SJSA1 (cell line): ENCODE measurements around the gene ARHGEF16. TPM values are rescaled to one million over a fixed set of nuclear protein-coding genes. Genes with fewer than 3 reads are reported as not detected.

Source experiments
- DNase-seq, 2 experiments: peaks; one replicate each; pipeline ENCODE4 v3.0.0-alpha.2; 2015 to 2020; ENCODE audit warnings: low spot score in 2 of 2, low read depth in 1 of 2
- H3K27ac ChIP-seq: fragments of 250-450 bp; sonication (Bioruptor Pico); 2 replicates; pipeline ENCODE4 v1.5.1; 2020; ENCODE audit warnings: mild to moderate bottlenecking, moderate library complexity
- H3K27me3 ChIP-seq: fragments of 250-450 bp; sonication (Bioruptor Pico); replicated peaks from 2 replicates; pipeline ENCODE4 v1.5.1; 2020; ENCODE audit warnings: mild to moderate bottlenecking, moderate library complexity
- H3K36me3 ChIP-seq: fragments of 250-450 bp; sonication (Bioruptor Pico); 2 replicates; pipeline ENCODE4 v1.5.1; 2020; ENCODE audit warnings: mild to moderate bottlenecking
- H3K4me1 ChIP-seq: fragments of 250-450 bp; sonication (Bioruptor Pico); replicated peaks from 2 replicates; pipeline ENCODE4 v1.6.1; 2021; ENCODE audit warnings: mild to moderate bottlenecking
- H3K4me3 ChIP-seq: fragments of 250-450 bp; sonication (Bioruptor Pico); 2 replicates; pipeline ENCODE4 v1.5.1; 2020; ENCODE audit warnings: mild to moderate bottlenecking
- H3K9me3 ChIP-seq: fragments of 250-450 bp; sonication (Bioruptor Pico); replicated peaks from 2 replicates; pipeline ENCODE4 v1.5.1; 2020; ENCODE audit warnings: mild to moderate bottlenecking
- total RNA-seq: library from RNA; depleted of rRNA; stranded (reverse); fragments of >200 nt; shearing (Covaris generic); gene quantifications from 2 replicates; pipeline ENCODE4 v1.2.3, GENCODE V29; 2014; rRNA removed

The ARHGEF16 gene
- 34.9 and 46.6 TPM in 2 replicates for total RNA-seq

- Histone ChIP-seq H3K4me1 (peaks cover 33% of the 10 kb centered on the region), H3K4me3 (peak within 1 kb of the TSS; percentile 38), H3K27me3 (peaks cover 3% of the 10 kb centered on the region), H3K36me3 (no peaks in the 10 kb centered on the region), H3K27ac (no peak within 1 kb of the TSS), H3K9me3 (no peaks in the 10 kb centered on the region)
- DNase-seq, result peak in 1 of 2 experiments; percentile 44
Observed at GRCh38 chr1:3453891-3454810, at the start of gene ARHGEF16. TSS of gene ARHGEF16 (plus strand) at chr1:3454665. CDS start at chr1:3463085, 8,420 bp downstream.

GRCh38 chr1:3404801-3405200 lies 49.7 kb upstream of the ARHGEF16 start:
- Histone ChIP-seq H3K9me3 (no peaks in the 10 kb centered on the region), H3K27ac (no peak overlapping the region), H3K36me3 (no peaks in the 10 kb centered on the region), H3K4me1 (no peaks in the 10 kb centered on the region), H3K27me3 (no peaks in the 10 kb centered on the region), H3K4me3 (no peak overlapping the region)
- DNase-seq, result no peak

GRCh38 chr1:3405491-3405890 lies 49.0 kb upstream of the ARHGEF16 start:
- Histone ChIP-seq H3K27ac (no peak overlapping the region), H3K4me1 (no peaks in the 10 kb centered on the region), H3K36me3 (no peaks in the 10 kb centered on the region), H3K27me3 (no peaks in the 10 kb centered on the region), H3K4me3 (no peak overlapping the region), H3K9me3 (no peaks in the 10 kb centered on the region)
- no peak for DNase-seq

- DNase-seq, result no peak
- no peak overlapping the region for H3K27ac ChIP-seq
- no peaks in the 10 kb centered on the region for H3K27me3 ChIP-seq
- no peaks in the 10 kb centered on the region for H3K9me3 ChIP-seq
- H3K4me3 ChIP-seq, result no peak overlapping the region
- H3K4me1 ChIP-seq, result no peaks in the 10 kb centered on the region
- no peaks in the 10 kb centered on the region for H3K36me3 ChIP-seq
Observed at GRCh38 chr1:3405974-3406867, 48.2 kb upstream of the ARHGEF16 start.

GRCh38 chr1:3407021-3407420 lies 47.4 kb upstream of the ARHGEF16 start:
- Histone ChIP-seq H3K27me3 (no peaks in the 10 kb centered on the region), H3K27ac (no peak overlapping the region), H3K9me3 (no peaks in the 10 kb centered on the region), H3K4me3 (no peak overlapping the region), H3K4me1 (no peaks in the 10 kb centered on the region), H3K36me3 (no peaks in the 10 kb centered on the region)
- DNase-seq, result no peak

GRCh38 chr1:3408751-3409266 lies 45.7 kb upstream of the ARHGEF16 start:
- no peaks in the 10 kb centered on the region for H3K27me3 ChIP-seq
- H3K4me3 ChIP-seq, result no peak overlapping the region
- H3K9me3 ChIP-seq, result no peaks in the 10 kb centered on the region
- H3K36me3 ChIP-seq, result no peaks in the 10 kb centered on the region
- DNase-seq, result no peak
- no peak overlapping the region for H3K27ac ChIP-seq
- no peaks in the 10 kb centered on the region for H3K4me1 ChIP-seq

GRCh38 chr1:3409366-3410141 lies 44.9 kb upstream of the ARHGEF16 start:
- Histone ChIP-seq H3K4me1 (no peaks in the 10 kb centered on the region), H3K9me3 (no peaks in the 10 kb centered on the region), H3K27ac (no peak overlapping the region), H3K36me3 (no peaks in the 10 kb centered on the region), H3K4me3 (no peak overlapping the region), H3K27me3 (no peaks in the 10 kb centered on the region)
- no peak for DNase-seq

- H3K36me3 ChIP-seq, result no peaks in the 10 kb centered on the region
- H3K27me3 ChIP-seq, result no peaks in the 10 kb centered on the region
- no peak overlapping the region for H3K27ac ChIP-seq
- peak in 1 of 2 experiments; percentile 27 for DNase-seq
- H3K4me3 ChIP-seq, result no peak overlapping the region
- no peaks in the 10 kb centered on the region for H3K9me3 ChIP-seq
- H3K4me1 ChIP-seq, result no peaks in the 10 kb centered on the region
Observed at GRCh38 chr1:3410142-3410925, 44.1 kb upstream of the ARHGEF16 start.

GRCh38 chr1:3411806-3412205 lies 42.7 kb upstream of the ARHGEF16 start:
- Histone ChIP-seq H3K27ac (no peak overlapping the region), H3K4me3 (no peak overlapping the region), H3K4me1 (no peaks in the 10 kb centered on the region), H3K9me3 (peaks cover 6% of the 10 kb centered on the region; the same call in 1 of the 2 replicates), H3K27me3 (no peaks in the 10 kb centered on the region), H3K36me3 (no peaks in the 10 kb centered on the region)
- no peak for DNase-seq

- DNase-seq, result no peak
- Histone ChIP-seq H3K36me3 (no peaks in the 10 kb centered on the region), H3K27ac (no peak overlapping the region), H3K4me3 (no peak overlapping the region), H3K9me3 (peaks cover 11% of the 10 kb centered on the region; the same call in 1 of the 2 replicates), H3K27me3 (no peaks in the 10 kb centered on the region), H3K4me1 (no peaks in the 10 kb centered on the region)
Observed at GRCh38 chr1:3412376-3412775, 42.1 kb upstream of the ARHGEF16 start.

- no peak overlapping the region for H3K27ac ChIP-seq
- H3K36me3 ChIP-seq, result no peaks in the 10 kb centered on the region
- no peaks in the 10 kb centered on the region for H3K27me3 ChIP-seq
- no peaks in the 10 kb centered on the region for H3K4me1 ChIP-seq
- peaks cover 12% of the 10 kb centered on the region; the same call in 1 of the 2 replicates for H3K9me3 ChIP-seq
- no peak for DNase-seq
- H3K4me3 ChIP-seq, result no peak overlapping the region
Observed at GRCh38 chr1:3413975-3414710, 40.3 kb upstream of the ARHGEF16 start.
